Stimulated activated CD4-positive, alpha-beta T cell treated with anti-CD3 and anti-CD28 coated beads, Interleukin-1b, Interleukin-23, amount 100 ng/mL, for 4 hours (primary cell): ENCODE results near the gene DCUN1D3.
"Not testable (repeated sequence)": the region's sequence is repeated elsewhere in the genome, so short reads cannot be mapped to it uniquely, and the experiment has no call there.

Source experiments
- DNase-seq, 2 donors: peaks; one replicate each; pipeline ENCODE4 v3.0.0-alpha.2; 2020; ENCODE audit warnings: low read depth in 2 of 2

The DCUN1D3 gene, protein sequence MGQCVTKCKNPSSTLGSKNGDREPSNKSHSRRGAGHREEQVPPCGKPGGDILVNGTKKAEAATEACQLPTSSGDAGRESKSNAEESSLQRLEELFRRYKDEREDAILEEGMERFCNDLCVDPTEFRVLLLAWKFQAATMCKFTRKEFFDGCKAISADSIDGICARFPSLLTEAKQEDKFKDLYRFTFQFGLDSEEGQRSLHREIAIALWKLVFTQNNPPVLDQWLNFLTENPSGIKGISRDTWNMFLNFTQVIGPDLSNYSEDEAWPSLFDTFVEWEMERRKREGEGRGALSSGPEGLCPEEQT

DNA sequence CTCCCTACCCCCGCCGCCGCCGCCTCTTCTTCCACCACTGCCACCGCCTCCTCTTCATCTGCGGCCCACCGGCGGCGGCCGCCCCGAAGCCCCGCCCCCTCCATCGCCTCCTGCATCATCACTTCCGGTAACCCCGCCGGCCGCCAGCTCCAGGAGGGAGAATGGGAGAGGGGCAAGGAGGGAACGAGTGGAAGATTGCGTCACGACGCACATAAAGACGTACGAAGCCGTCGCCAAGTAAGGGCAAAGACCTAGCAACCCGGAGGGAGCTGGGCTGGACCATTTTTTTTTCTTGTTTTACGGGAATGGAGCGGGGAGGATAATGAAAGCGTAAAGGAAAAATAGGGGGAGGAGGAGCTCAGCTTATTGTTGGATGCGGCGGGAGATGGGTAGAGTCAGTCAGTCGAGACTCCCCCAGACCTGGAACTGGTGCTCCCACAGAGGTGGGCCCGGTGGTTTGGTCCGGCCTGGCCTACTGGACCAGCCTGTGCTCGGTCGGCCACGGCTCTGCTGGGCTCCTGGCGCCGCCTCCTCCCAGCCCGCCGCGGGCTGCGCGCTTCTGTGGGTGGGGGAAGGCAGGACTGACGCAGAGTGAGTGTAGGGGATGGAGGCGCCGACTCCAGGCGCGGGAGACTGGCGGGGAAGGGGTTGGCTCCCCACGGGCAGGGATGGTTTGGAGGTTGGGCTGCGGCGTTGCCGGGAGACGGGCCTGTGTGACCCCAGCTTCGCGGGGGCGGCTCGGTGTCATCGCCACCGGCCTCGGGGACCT is at the start of gene DCUN1D3, which contains the start of gene LYRM1:
Gene DCUN1D3 (minus strand): TSS at position 60 of the 769 bp plus-strand sequence. CDS start 37,820 bp downstream, outside the sequence.
Gene LYRM1 (plus strand): TSS at position 473 of the 769 bp plus-strand sequence. CDS start 14,785 bp downstream, outside the sequence.
- DNase-seq: peak; percentile 81 to 87

DNA sequence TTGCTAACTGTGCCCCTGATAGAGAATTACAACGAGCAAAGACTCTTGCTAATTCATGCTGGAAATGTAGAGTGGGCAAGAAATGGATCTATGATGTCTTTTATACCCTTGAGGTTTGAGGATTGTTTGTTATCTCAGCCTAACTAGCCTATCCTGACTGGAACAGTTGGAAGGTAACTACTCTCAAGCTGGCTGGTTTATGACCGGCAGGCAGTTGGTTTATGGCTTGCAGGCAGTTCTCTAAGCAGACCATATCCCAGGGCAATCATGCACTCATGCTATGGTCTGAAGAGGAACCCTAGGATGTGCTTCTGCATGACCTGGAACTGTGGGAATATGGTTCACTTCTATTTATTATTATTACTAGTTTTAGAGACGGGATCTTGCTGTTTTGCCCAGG is 49.5 kb upstream of the DCUN1D3 start:
- no peak for DNase-seq

DNA sequence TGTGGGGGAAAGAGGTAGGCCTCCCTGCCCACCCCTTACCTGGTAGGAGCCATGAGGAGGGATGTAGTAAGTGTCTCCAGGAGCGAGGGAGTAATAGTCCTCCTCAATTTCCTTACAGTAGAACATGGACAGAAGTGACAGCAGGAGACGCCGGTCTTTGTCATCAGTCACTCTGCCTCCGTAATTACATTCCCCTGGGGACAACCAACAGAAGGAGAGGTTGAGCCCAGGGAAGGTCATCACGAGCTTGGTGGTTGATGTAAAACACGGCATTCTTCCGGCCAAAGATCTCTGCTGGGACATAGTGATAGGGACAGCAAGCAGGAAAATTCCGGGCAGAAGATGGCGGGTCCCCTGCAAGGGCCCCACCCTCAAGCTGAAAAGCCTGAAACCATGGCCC is 48.3 kb upstream of the DCUN1D3 start:
- no peak for DNase-seq

DNA sequence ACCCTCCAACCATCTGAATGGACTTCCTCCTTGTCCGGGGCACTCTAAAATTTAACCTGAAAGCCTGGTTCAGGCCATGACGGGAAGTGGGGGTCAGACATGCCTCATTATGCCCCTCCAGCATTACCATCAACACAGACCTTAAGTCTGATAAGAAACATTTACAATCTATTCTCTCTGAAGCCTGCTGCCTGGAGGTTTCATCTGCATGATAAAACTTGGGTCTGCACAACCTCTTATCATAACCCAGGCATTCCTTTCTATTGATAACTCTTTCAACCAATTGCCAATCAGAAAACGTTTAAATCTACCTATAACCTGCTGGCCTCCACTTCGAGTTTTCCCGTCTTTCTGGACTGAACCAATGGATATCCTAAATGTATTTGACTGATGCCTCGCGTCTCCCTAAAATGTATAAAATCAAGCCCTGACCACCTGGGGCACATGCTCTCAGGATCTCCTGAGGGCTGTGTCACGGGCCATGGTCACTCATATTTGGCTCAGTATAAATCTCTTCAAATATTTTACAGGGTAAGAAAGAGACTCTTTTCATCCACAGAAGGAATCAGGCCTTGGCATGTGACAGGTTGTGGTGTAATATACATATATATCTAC is 46.0 kb upstream of the DCUN1D3 start:
- DNase-seq: no peak

DNA sequence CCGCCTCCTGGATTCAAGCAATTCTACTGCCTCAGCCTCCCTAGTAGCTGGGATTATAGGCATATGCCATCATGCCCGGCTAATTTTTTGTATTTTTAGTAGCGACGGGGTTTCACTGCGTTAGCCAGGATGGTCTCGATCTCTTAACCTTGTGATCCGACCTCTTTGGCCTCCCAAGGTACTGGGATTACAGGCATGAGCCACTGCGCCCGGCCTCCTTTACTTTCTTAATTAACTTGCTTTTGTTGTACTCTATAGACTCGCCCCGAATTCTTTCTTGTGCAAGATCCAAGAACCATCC is 45.4 kb upstream of the DCUN1D3 start:
- not testable (repeated sequence) for DNase-seq

DNA sequence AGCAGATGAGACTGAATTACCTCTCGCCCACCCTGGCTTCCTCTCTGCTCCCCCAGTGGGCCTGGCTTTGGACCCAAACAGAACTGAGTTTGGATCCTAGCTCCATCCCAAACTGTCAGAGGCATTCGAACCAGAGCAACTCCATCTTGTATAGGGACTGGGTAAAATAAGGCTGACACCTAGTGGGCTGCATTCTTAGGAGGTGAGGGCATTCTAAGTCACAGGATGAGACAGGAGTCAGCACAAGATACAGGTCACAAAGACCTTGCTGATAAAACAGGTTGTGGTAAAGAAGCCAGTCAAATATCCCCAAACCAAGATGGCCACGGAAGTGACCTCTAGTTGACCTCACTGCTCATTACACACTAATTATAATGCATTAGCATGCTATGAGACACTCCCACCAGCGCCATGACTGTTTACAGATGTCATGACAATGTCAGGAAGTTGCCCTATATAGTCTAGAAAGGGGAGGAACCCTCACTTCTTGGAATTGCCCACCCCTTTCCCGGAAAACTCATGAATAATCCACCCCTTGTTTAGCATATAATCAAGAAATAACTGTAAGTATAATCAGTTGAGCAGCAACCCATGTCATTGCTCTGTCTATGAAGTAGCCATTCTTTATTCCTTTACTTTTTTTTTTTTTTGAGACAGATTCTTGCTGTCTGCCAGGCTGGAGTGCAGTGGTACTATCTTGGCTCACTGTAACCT is 44.9 kb upstream of the DCUN1D3 start:
- peak in 1 of 2 donors; percentile 12 for DNase-seq

DNA sequence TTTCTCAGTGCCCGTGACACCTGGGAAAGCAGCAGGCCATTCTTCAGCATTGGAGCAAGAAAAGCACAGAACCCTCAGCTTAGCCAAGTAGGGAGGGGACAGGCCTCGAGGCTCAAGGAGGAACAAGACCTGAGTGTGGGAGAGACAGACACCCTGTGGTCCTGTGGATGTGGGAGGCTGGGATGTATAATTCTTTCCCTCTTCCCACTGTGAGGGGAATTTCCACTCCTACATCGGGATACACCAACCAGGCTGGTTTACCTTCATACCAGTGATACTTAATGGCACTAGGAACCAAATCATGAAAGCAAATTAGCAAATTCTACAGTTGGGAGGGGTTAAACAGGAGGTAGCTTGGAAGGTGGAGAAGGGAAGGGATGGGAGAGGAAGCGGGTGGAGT is 42.1 kb upstream of the DCUN1D3 start:
- DNase-seq: no peak

DNA sequence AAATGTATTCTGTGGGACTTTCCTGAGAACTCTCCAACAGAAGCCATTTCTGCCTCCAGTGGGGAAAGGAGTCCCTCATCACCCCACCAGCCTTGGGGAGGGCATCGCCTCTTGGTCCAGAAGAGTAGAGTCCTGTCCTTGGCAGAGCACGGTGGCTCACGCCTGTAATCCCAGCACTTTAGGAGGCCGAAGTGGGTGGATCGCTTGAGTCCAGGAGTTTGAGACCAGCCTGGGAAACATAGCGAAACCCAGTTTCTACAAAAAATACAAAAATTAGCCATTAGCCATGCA is 41.4 kb upstream of the DCUN1D3 start:
- no peak for DNase-seq

DNA sequence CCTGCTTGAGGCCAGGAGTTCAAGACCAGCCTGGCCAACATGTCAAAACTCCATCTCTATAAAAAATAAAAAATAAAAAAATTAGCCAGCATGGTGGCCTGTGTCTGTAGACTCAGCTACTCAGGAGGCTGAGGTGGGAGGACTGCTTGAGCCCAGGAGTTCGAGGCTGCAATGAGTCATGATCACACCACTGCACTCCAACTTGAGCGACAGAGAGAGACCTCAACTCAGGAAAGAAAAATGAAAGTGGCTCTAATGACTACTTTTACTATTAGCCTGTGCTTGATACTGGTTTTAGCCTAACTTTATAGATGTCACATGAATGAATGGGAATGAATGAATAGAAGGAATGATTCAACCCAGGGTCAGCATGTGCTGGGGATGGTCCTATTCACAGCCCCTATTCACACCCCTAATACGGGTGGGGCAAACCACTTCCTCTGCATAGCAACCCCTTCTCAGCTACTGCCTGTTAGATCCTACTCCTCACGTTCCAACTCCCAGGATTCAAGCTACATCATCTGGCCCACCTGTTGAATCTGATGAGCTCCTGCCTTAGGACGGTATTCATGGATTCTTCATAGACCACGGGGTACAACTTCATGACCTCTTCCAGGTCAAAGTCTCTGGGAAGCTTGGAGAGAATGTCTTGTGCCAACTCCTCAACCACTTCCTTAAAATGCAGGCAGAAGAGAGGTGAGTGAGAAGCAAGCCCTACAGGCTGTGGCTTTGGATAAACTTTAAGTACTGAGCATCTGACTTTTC is 40.9 kb upstream of the DCUN1D3 start:
- no peak for DNase-seq

DNA sequence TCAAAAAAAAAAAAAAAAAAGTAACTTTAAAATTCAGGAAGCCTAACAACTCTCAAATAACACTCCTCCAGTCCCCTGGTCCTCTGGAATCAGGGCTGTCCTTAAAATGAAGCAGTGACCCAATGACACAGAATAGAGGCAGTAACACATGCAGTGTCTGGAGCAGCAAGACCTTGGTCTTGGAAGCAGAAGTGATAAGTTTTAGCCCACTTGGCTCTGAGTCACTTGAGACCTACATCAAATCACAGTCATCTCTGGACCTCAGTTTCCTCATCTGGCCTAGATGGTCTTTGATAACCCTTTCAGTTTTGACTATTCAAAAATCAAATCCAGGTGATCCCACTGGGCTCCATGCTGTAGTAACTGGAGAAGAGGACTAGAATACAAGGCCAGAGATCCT is 39.5 kb upstream of the DCUN1D3 start:
- no peak for DNase-seq

DNA sequence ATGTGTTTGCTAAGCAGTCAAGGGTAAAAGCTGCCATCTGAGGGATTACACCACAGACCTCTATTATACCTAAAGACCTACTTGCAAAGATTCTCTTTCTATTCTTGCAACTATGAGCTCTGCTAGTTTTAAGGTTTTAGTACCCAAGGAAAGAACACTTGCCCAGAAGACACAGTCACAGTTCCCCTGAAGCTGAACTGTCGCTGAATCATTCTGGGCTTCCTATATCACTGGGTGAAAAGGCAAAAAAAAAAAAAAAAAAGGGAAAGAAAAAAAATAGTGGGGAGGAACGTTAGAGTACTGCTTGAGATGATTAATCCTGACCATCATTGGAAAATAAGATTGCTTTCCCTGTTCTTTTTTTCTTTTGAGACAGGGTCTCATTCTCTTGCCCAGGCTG is 38.3 kb upstream of the DCUN1D3 start:
- no peak for DNase-seq

DNA sequence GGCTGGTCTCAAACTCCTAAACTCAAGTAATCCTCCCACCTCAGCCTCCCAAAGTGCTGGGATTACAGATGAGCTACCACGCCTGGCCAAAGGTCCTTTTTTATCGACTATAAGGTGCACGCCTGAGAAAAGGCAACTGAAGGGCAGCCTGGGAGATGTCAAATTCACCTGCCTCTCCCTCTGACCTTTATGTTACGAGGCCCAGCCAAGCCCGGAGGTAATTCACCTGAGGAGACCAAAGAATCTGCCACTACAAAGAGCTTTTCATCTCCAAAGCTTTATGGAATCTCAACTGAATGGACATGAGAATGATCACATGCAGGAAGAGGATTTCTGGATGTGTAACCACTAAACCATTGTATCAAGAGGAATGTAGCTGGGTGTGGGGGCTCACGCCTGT is 37.6 kb upstream of the DCUN1D3 start:
- no peak for DNase-seq

DNA sequence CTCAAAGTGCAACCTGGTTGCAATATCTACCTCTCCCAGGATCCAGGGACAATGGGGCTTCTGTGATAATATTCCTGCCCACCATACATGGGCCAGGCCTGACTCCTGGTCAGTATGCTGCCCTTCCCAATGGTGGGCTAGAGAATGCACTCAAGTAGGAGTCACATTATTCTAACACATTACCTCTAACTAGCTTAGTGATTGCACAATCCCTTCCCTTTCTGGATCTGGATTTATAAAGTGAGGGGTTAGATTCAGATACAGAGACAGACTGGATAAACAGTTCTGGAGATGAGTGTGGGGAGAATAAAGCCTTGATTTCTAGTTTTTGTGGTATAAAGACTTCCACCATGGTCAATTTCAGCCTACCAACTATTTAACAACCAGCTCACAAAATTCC is 33.4 kb upstream of the DCUN1D3 start:
- no peak for DNase-seq

DNA sequence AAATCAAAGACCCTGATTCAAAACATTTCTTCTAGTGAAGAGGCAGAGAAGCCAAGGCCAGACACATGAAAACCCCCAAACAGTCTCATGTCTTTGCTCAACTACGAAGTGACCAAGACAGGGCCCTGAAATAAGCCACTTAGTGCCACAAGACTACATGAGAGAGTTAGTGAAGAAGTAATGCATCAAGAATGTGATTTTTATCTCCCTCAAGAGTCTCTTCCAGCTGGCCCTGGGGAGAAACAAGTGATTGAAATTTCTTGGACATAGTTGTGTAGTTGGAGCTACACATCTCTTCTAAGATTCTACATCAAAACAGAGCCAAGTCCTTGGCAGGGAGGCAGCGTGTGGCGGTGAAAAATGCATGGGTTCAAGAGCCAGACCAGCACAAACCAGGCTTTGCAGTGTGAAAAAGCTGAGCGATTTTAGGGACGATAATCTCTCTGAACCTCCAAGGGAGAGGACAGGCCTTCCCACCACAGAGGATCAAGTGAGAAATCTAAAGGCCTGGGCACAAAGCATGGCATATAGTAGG is 31.0 kb upstream of the DCUN1D3 start:
- DNase-seq: no peak

DNA sequence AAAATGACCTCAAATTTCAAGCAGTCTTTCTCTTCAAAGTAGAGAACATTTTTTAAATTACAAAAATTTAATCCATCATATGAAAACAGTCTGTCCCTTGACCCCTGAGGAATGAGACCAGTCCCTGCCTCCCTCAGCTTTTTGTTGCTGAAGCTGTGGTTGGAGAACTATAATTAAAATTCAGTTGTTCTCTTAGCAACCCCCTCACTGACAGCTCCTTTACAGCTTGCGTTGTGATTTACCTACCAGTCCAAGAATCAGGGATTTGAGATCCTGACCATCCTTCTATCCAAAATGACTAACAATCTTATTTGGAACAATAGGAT is 30.2 kb upstream of the DCUN1D3 start:
- DNase-seq: no peak

DNA sequence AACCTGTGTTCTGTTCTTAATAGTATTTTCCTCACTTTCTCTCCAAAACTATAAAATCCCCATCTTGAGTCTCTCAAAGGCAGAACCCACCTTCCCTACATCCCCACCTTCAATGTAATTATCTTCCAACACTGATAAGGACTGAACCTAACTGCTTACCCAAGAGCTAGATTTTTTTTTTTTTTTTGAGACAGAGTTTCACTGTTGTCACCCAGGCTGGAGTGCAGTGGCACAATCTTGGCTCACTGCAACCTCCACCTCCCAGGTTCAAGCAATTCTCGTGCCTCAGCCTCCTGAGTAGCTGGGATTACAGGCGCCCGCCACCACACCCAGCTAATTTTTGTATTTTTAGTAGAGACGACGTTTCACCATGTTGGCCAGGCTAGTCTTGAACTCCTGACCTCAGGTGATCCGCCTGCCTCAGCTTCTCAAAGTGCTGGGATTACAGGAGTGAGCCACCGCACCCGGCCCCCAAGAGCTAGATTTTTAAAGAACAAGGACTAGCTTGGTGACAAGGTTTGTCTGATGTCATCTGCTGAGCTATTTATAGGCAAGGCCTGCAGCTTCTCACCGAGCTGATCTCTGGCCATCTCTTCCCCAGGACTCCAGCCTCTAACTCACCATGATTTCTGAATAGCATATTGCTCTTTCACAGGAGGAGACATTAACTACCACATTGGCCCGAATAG is 29.7 kb upstream of the DCUN1D3 start:
- DNase-seq: not testable (repeated sequence)

DNA sequence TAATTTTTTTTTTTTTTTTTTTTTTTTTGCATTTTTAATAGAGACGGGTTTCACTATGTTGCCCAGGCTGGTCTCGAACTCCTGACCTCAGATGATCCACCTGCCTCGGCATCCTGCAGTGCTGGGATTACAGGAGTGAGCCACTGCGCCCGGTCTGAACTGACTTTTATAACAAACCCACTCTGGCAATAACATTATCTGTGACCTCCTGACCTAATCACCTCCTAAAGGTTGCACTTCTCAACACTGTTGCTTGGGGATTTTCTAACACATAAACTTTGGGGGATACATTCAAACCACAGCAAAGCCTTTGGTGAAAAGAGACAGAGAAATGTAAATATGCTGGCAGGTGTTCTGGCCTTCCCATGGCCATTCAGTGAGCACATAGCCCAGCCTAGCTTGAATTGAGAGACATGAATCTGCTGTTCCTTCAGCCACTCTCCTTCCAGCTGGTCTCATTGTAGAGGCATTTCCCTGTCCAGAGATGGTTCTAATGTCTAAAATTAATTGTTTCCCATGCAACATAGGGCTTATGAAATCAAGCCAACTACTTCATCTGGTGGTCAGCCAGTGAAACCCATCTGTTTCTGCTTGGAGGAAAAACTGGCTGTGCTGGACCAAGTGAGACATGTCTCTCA is 28.7 kb upstream of the DCUN1D3 start:
- DNase-seq: no peak

DNA sequence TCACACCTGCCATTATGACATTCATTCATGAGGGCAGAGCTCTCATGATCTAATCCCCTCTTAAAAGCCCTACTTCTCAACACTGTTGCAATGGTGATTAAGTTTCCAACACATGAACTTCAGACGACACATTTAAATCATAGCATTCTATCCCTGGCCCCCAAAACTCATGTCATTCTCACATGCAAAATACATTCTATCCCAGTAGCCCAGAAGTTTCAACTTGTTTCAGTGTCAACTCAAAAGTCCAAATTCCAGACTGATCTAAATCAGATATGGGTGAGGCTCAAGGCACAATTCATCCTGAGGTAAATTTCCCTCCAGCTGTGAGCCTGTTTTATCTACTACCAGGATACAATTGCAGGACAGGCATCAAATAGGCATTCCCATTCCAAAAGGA is 25.6 kb upstream of the DCUN1D3 start:
- DNase-seq: no peak

DNA sequence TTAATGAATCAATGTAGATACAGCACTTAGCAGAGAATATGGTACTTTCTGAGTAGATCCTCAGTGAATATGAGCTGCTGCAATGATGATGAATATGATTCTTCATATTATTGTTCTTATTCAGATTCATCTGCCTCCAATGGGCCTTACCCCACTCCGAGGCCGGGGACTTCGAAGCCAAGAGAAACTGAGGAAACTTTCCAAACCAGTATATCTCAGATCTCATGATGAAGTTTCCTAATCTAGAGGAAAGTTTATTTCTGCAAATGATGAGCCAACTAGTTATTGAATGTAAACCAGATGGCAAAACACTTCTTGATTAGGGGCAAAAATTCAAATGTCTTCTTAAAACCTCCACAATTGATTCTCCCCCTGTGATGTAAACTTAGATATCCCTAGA is 23.7 kb upstream of the DCUN1D3 start:
- no peak for DNase-seq

DNA sequence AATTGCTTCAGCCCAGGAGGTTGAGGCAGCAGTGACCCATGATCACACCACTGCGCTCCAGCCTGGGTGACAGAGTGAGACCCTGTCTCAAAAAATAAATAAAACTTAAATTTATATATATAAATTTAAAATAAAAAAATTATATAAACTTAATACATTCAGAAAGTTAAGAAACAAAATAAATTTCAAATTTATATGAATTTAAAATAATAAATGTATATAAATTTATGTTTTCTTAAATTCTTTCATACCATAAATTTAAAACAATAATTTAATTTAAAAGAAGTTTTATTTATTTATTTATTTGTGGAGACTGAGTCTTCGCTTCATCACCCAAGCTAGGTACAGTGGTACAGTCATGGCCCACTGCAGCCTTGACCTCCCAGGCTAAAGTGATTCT is 20.6 kb upstream of the DCUN1D3 start:
- no peak for DNase-seq

DNA sequence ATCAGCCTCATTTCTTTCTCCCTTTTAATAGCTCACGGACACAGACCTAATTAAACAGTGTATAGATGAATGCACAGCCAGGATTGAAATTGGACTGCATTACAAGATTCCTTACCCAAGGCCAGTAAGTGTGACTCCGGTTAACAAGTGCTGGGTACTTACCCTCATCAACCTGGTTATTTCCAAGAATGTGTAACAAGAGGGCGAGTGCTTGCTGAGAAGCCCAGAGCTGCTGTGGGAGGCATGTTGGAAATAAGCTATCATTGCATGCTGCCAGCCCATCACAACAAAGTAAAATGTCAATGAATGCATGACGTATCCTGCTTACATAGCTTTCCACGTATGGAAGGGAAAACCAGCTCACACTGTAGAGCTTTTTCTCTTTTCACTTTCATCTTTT is 19.9 kb upstream of the DCUN1D3 start:
- no peak for DNase-seq
